GM21526 (cell line): ENCODE results near the gene GUCY1A1.

Experiments used
- ATAC-seq: cut with Tn5 transposase; IDR thresholded peaks from one replicate; pipeline ENCODE4 v1.9.1; 2021; ENCODE audit warnings: moderate library complexity; ENCODE audit not compliant: unreplicated experiment, low FRiP score

The GUCY1A1 gene

DNA sequence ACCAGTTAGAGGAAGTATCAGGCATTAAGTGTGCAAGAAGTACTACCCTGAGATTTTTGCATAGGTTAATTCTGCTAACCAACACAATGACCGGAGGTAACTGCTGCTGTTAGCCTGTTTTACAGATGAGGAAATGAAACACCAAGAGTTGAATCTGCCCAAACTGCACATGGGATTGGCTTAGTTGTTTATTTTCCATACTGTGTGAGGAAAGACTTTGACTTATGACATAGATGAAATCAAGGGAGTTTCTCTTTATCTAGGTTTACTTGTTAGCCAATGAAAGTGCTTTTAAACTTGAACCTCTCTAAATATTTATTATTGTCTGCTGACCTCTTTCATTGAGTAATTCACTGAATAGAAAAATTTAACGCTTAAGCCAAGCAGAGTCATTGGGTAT lies 102.4 kb downstream of the GUCY1A1 start:
- ATAC-seq = no peak

GRCh38 chr4:155772459-155773195 lies 106.0 kb downstream of the GUCY1A1 start:
- no peak for ATAC-seq

- no peak for ATAC-seq
Measured at GRCh38 chr4:155773196-155773800, 106.7 kb downstream of the GUCY1A1 start.

- ATAC-seq = no peak
Measured at GRCh38 chr4:155774033-155774432, 107.4 kb downstream of the GUCY1A1 start.

DNA sequence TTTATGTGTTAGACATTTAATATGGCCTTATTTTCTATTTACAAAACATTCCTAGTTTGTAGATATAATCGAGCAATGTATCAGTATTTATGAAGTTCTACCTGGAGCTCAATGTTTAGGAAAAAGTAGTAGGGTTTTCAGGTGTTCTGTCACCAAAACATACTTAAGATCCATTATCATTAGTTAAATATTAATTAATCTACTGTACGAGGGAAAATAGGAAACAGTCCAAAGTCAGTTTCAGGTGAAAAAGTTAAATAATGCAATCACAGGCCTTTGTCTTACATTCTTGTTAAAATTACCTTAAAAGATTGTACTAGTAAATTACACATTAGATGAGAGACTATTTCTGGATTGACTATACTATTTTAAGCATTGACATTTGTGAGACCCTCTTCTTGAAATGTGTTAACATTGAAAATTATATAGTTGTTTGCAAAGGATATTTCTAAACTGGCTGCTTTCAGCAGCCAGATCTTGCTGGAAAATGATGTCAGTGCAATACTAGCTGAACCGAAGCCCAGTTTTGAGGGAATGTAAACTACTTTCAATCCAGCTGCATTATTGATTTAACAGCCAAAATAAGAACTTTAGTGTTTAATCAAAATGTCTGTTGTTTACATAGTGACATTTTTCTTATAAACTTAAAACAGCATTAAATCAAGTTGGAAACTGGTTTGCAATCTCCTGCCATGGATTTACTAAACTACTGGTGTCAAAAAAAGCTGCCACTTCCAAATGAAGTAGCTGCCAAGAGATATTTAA lies 111.5 kb downstream of the GUCY1A1 start:
- no peak for ATAC-seq

DNA sequence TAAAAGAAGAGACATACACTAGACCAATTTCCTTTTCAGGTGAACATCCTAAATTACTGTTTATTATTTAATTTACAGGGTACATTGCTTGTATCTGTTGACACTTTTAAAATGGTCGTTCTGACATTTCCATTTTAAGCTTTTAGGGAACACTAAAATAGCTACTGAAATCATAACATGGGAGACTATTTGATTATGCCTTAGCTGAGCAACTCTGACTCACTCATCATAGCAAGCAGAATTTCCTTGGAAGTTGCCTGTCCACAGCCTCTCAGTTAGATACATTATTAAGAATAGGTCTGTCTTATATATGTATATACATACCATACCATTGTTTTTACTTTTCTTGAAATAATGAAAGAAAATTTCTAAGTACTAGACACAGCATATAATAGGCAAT lies 114.1 kb downstream of the GUCY1A1 start:
- ATAC-seq = no peak

GRCh38 chr4:155781249-155781831 lies 114.7 kb downstream of the GUCY1A1 start:
- ATAC-seq = no peak
